DND-41 (cell line): ENCODE data around the gene PLEKHA5.
"Not testable (repeated sequence)": the region's sequence is repeated elsewhere in the genome, so short reads cannot be mapped to it uniquely, and the experiment has no call there.

Experiments
- ATAC-seq: fragments of 200-7000 bp; cut with Tn5 transposase; 3 replicates; pipeline ENCODE4 v1.9.1; 2021; ENCODE audit warnings: low read depth; ENCODE audit not compliant: insufficient read depth
- DNase-seq: peaks from one replicate; pipeline ENCODE4 v3.0.0-alpha.2; 2020
- H2AFZ ChIP-seq: 2 replicates; pipeline ENCODE4 v1.6.0; 2012; ENCODE audit warnings: low read depth, low read length
- H3K27ac ChIP-seq: 2 replicates; pipeline ENCODE4 v1.5.1; 2012; ENCODE audit warnings: low read length, inconsistent platforms
- H3K27me3 ChIP-seq: fragments of 200-600 bp; sonication (generic); 2 replicates; pipeline ENCODE4 v1.6.0; 2012; ENCODE audit warnings: low read length, mild to moderate bottlenecking, inconsistent platforms; ENCODE audit not compliant: insufficient read depth, poor library complexity
- H3K36me3 ChIP-seq: 2 replicates; pipeline ENCODE4 v1.5.1; 2012; ENCODE audit warnings: low read length, inconsistent platforms; ENCODE audit not compliant: insufficient read depth
- H3K4me1 ChIP-seq: 2 replicates; pipeline ENCODE4 v1.5.1; 2012; ENCODE audit warnings: mild to moderate bottlenecking, low read length; ENCODE audit not compliant: insufficient read depth
- H3K4me2 ChIP-seq: 2 replicates; pipeline ENCODE4 v1.6.0; 2012; ENCODE audit warnings: mild to moderate bottlenecking, moderate library complexity, low read length, inconsistent platforms; ENCODE audit not compliant: insufficient read depth
- H3K4me3 ChIP-seq, 2 experiments: fragments of 200-600 bp in 1 of 2; shearing (Covaris generic) in 1 of 2; 2 replicates each; pipeline ENCODE4 v1.5.1; 2012 to 2016; ENCODE audit warnings: inconsistent platforms in 2 of 2, low read length in 2 of 2, mild to moderate bottlenecking in 2 of 2, low read depth in 1 of 2, moderate library complexity in 1 of 2
- H3K79me2 ChIP-seq: 2 replicates; pipeline ENCODE4 v1.6.0; 2012; ENCODE audit warnings: low read length, inconsistent platforms; ENCODE audit not compliant: insufficient read depth
- H3K9ac ChIP-seq: 2 replicates; pipeline ENCODE4 v1.6.0; 2012; ENCODE audit warnings: low read depth, mild to moderate bottlenecking, inconsistent platforms, low read length, moderate library complexity
- H3K9me3 ChIP-seq: 2 replicates; pipeline ENCODE4 v1.5.1; 2012; ENCODE audit warnings: low read length, moderate library complexity, mild to moderate bottlenecking, inconsistent platforms; ENCODE audit not compliant: insufficient read depth, severe bottlenecking
- H4K20me1 ChIP-seq: 2 replicates; pipeline ENCODE4 v1.6.0; 2012; ENCODE audit warnings: low read length; ENCODE audit not compliant: insufficient read depth
- CTCF ChIP-seq: IDR thresholded peaks from 2 replicates; pipeline ENCODE4 v1.5.1; 2012; ENCODE audit warnings: borderline replicate concordance, low read length, moderate library complexity, mild to moderate bottlenecking; ENCODE audit not compliant: poor library complexity, severe bottlenecking; ENCODE audit errors: extremely low read depth
- EZH2 ChIP-seq: IDR thresholded peaks from 3 replicates; pipeline ENCODE4 v1.6.1; 2012; ENCODE audit warnings: borderline replicate concordance, low read depth, mild to moderate bottlenecking, moderate library complexity, low read length, inconsistent platforms; ENCODE audit not compliant: severe bottlenecking

PLEKHA5 gene

GRCh38 chr12:19326102-19326501, 196.6 kb downstream of the PLEKHA5 start:
- H3K4me2 ChIP-seq = no peak overlapping the region
- no peak overlapping the region for H3K4me3 ChIP-seq
- H3K36me3 ChIP-seq = peaks cover 12% of the 10 kb centered on the region; the same call in 1 of the 2 replicates
- DNase-seq (no peak), ATAC-seq (no peak)
- H4K20me1 ChIP-seq = no peaks in the 10 kb centered on the region
- H3K79me2 ChIP-seq = no peaks in the 10 kb centered on the region
- no peaks in the 10 kb centered on the region for H3K27me3 ChIP-seq
- no peaks in the 10 kb centered on the region for H3K4me1 ChIP-seq
- H3K9me3 ChIP-seq = no peaks in the 10 kb centered on the region
- no peak overlapping the region for H2AFZ ChIP-seq
- H3K27ac ChIP-seq = no peak overlapping the region
- no peak for TF ChIP-seq EZH2
- no peak for TF ChIP-seq CTCF
- H3K9ac ChIP-seq = no peak overlapping the region

GRCh38 chr12:19332196-19332595, 202.7 kb downstream of the PLEKHA5 start:
- H3K4me3 ChIP-seq = no peak overlapping the region
- DNase-seq = no peak
- no peak overlapping the region for H2AFZ ChIP-seq
- no peak for ATAC-seq
- H3K36me3 ChIP-seq = peaks cover 17% of the 10 kb centered on the region; the same call in 1 of the 2 replicates
- H3K9ac ChIP-seq = no peak overlapping the region
- H4K20me1 ChIP-seq = no peaks in the 10 kb centered on the region
- no peaks in the 10 kb centered on the region for H3K79me2 ChIP-seq
- H3K9me3 ChIP-seq = no peaks in the 10 kb centered on the region
- H3K27ac ChIP-seq = no peak overlapping the region
- H3K4me2 ChIP-seq = no peak overlapping the region
- no peaks in the 10 kb centered on the region for H3K4me1 ChIP-seq
- TF ChIP-seq EZH2 (no peak), CTCF (no peak)
- H3K27me3 ChIP-seq = no peaks in the 10 kb centered on the region

GRCh38 chr12:19338405-19338804, 208.9 kb downstream of the PLEKHA5 start:
- Histone ChIP-seq H3K79me2 (no peaks in the 10 kb centered on the region), H2AFZ (no peak overlapping the region), H4K20me1 (no peaks in the 10 kb centered on the region), H3K27me3 (no peaks in the 10 kb centered on the region), H3K4me1 (no peaks in the 10 kb centered on the region), H3K4me3 (no peak overlapping the region), H3K9me3 (no peaks in the 10 kb centered on the region), H3K27ac (no peak overlapping the region), H3K4me2 (no peak overlapping the region), H3K9ac (no peak overlapping the region), H3K36me3 (peaks cover 36% of the 10 kb centered on the region)
- TF ChIP-seq CTCF (no peak), EZH2 (no peak)
- DNase-seq = no peak
- ATAC-seq = no peak

- not testable (repeated sequence) for ATAC-seq
Observed at GRCh38 chr12:19350850-19351249, 221.3 kb downstream of the PLEKHA5 start.

More at GRCh38 chr12:19350850-19351249, 221.3 kb downstream of the PLEKHA5 start:
- DNase-seq, H4K20me1 ChIP-seq, H3K4me3 ChIP-seq, H3K27me3 ChIP-seq, H3K27ac ChIP-seq, H3K79me2 ChIP-seq, H3K4me1 ChIP-seq, H3K9me3 ChIP-seq, H2AFZ ChIP-seq, H3K9ac ChIP-seq, H3K4me2 ChIP-seq: not testable (repeated sequence)
- peaks cover 41% of the 10 kb centered on the region for H3K36me3 ChIP-seq
